ENCODE results near the gene OR2T34. TPM values are rescaled to one million over a fixed set of nuclear protein-coding genes. Genes with fewer than 3 reads are reported as not detected.

OR2T34 gene
- total and polyA plus RNA-seq, 3 experiments from 2014 or later = not detected

Other genes with a start within 250 kb of the OR2T34 start
- not detected for gene OR14C36, start 226.0 kb downstream of the OR2T34 start, total RNA-seq
- not detected for gene OR14C36, start 226.0 kb downstream of the OR2T34 start, polyA plus RNA-seq
- gene OR2T4, start 213.1 kb downstream of the OR2T34 start, total RNA-seq = not detected
- gene OR2T4, start 213.1 kb downstream of the OR2T34 start, polyA plus RNA-seq = not detected
- gene OR2T6, start 199.0 kb downstream of the OR2T34 start, total RNA-seq = not detected
- not detected for gene OR2T6, start 199.0 kb downstream of the OR2T34 start, polyA plus RNA-seq
- gene OR2T1, start 171.7 kb downstream of the OR2T34 start, total RNA-seq = not detected
- not detected for gene OR2T1, start 171.7 kb downstream of the OR2T34 start, polyA plus RNA-seq
- not detected for gene OR2T2, start 129.1 kb downstream of the OR2T34 start, total RNA-seq
- gene OR2T2, start 129.1 kb downstream of the OR2T34 start, polyA plus RNA-seq = not detected
- gene OR2T3, start 101.4 kb downstream of the OR2T34 start, total RNA-seq = not detected
- gene OR2T3, start 101.4 kb downstream of the OR2T34 start, polyA plus RNA-seq = not detected
- not detected for gene OR2T5, start 86.2 kb downstream of the OR2T34 start, total RNA-seq
- gene OR2T5, start 86.2 kb downstream of the OR2T34 start, polyA plus RNA-seq = not detected
- not detected for gene OR2G6, start 66.7 kb downstream of the OR2T34 start, total RNA-seq
- not detected for gene OR2G6, start 66.7 kb downstream of the OR2T34 start, polyA plus RNA-seq
- gene OR2T29, start 12.0 kb downstream of the OR2T34 start, total RNA-seq = not detected
- gene OR2T29, start 12.0 kb downstream of the OR2T34 start, polyA plus RNA-seq = not detected
- not detected for gene OR2T10, start 22.9 kb upstream of the OR2T34 start, total RNA-seq
- gene OR2T10, start 22.9 kb upstream of the OR2T34 start, polyA plus RNA-seq = not detected
- gene OR2T11, start 60.3 kb upstream of the OR2T34 start, total RNA-seq = not detected
- not detected for gene OR2T11, start 60.3 kb upstream of the OR2T34 start, polyA plus RNA-seq
- gene OR2T35, start 70.5 kb upstream of the OR2T34 start, total RNA-seq = not detected
- not detected for gene OR2T35, start 70.5 kb upstream of the OR2T34 start, polyA plus RNA-seq
- not detected for gene OR2T27, start 80.8 kb upstream of the OR2T34 start, total RNA-seq
- not detected for gene OR2T27, start 80.8 kb upstream of the OR2T34 start, polyA plus RNA-seq
- gene OR14I1, start 128.0 kb upstream of the OR2T34 start, total RNA-seq = not detected
- gene OR14I1, start 128.0 kb upstream of the OR2T34 start, polyA plus RNA-seq = not detected
- not detected for gene LYPD8, start 181.0 kb upstream of the OR2T34 start, total RNA-seq
- gene LYPD8, start 181.0 kb upstream of the OR2T34 start, polyA plus RNA-seq = not detected

All from CD8-positive, alpha-beta memory T cell (primary cell).